ENCODE measurements around the gene C1QL4.
"Not testable (repeated sequence)": the region's sequence is repeated elsewhere in the genome, so short reads cannot be mapped to it uniquely, and the experiment has no call there.

C1QL4 gene

GRCh38 chr12:49336645-49337584 is at the start of gene C1QL4:
TSS of gene C1QL4 (minus strand) at chr12:49337188. CDS start at chr12:49336477, 711 bp downstream.
- peak; percentile 75 for DNase-seq

- DNase-seq: not testable (repeated sequence)
These were observed 43.2 kb upstream of the C1QL4 start for GRCh38 chr12:49380184-49380583.

- no peak for DNase-seq
These were observed 40.4 kb upstream of the C1QL4 start for GRCh38 chr12:49377386-49377785.

GRCh38 chr12:49375406-49375805 is 38.4 kb upstream of the C1QL4 start:
- no peak for DNase-seq

- no peak for DNase-seq
These were observed 33.6 kb upstream of the C1QL4 start for GRCh38 chr12:49370539-49370938.

- DNase-seq: peak; percentile 65
These were observed 32.6 kb upstream of the C1QL4 start for GRCh38 chr12:49369411-49370145.

- DNase-seq: no peak
These were observed 31.2 kb upstream of the C1QL4 start for GRCh38 chr12:49368240-49368600.

GRCh38 chr12:49367381-49368239 is 30.6 kb upstream of the C1QL4 start, which contains the start of gene SPATS2:
TSS of gene SPATS2 (plus strand) at chr12:49367462. CDS start at chr12:49461013, 93,551 bp downstream.
- DNase-seq: peak; percentile 22

- DNase-seq: peak; percentile 87
These were observed 29.8 kb upstream of the C1QL4 start for GRCh38 chr12:49366652-49367380.

GRCh38 chr12:49366096-49366651 is 29.2 kb upstream of the C1QL4 start:
- DNase-seq: no peak

GRCh38 chr12:49365542-49365941 is 28.6 kb upstream of the C1QL4 start:
- peak; percentile 69 for DNase-seq

GRCh38 chr12:49364989-49365388 is 28.0 kb upstream of the C1QL4 start:
- no peak for DNase-seq

- DNase-seq: no peak
These were observed 25.1 kb upstream of the C1QL4 start for GRCh38 chr12:49362077-49362476.

GRCh38 chr12:49359671-49360070 is 22.7 kb upstream of the C1QL4 start:
- DNase-seq: no peak

- peak; percentile 84 for DNase-seq
These were observed 21.6 kb upstream of the C1QL4 start for GRCh38 chr12:49358483-49359141.

- DNase-seq: peak; percentile 69
These were observed 20.2 kb upstream of the C1QL4 start for GRCh38 chr12:49357103-49357678.

- no peak for DNase-seq
These were observed 18.9 kb upstream of the C1QL4 start for GRCh38 chr12:49355913-49356312.

- DNase-seq: no peak
These were observed 15.4 kb upstream of the C1QL4 start for GRCh38 chr12:49352351-49352750.

GRCh38 chr12:49349266-49349665 is 12.3 kb upstream of the C1QL4 start:
- DNase-seq: no peak

GRCh38 chr12:49348781-49349180 is 11.8 kb upstream of the C1QL4 start:
- no peak for DNase-seq

Data from hematopoietic multipotent progenitor cell treated with erythropoietin and hydrocortisone succinate and interleukin-3 and kit ligand, for 8 days (in vitro differentiated cells).